OCI-LY3 (cell line): ENCODE results near the gene ELF1.
"Not testable (repeated sequence)": the region's sequence is repeated elsewhere in the genome, so short reads cannot be mapped to it uniquely, and the experiment has no call there.

Experiments
- H2AFZ ChIP-seq: fragments of 200-600, 300-600 bp; shearing (Covaris generic); 2 replicates; pipeline ENCODE4 v1.6.0; 2014; ENCODE audit warnings: antibody characterized with exemption, low read depth, low read length
- H3K27ac ChIP-seq: fragments of 200-600, 300-600 bp; sonication (generic); 2 replicates; pipeline ENCODE4 v1.5.1; 2014; ENCODE audit warnings: mild to moderate bottlenecking, low read length, moderate library complexity, mixed read lengths
- H3K27me3 ChIP-seq: fragments of 200-600, 300-600 bp; sonication (generic); 2 replicates; pipeline ENCODE4 v1.6.1; 2014; ENCODE audit warnings: low read depth, low read length, mixed read lengths
- H3K36me3 ChIP-seq: fragments of 200-600, 300-600 bp; sonication (generic); replicated peaks from 2 replicates; pipeline ENCODE3; 2014; ENCODE audit warnings: low read depth, low read length, mixed read lengths
- H3K4me1 ChIP-seq: fragments of 300-600, 200-600 bp; sonication (generic); 2 replicates; pipeline ENCODE4 v1.6.1; 2014; ENCODE audit warnings: low read length, mixed read lengths
- H3K4me2 ChIP-seq: fragments of 200-600, 300-600 bp; sonication (generic); 2 replicates; pipeline ENCODE4 v1.6.1; 2014; ENCODE audit warnings: low read length, mixed read lengths
- H3K4me3 ChIP-seq: fragments of 300-600, 200-600 bp; sonication (generic); 2 replicates; pipeline ENCODE4 v1.5.1; 2014; ENCODE audit warnings: antibody characterized with exemption, mild to moderate bottlenecking, low read length, moderate library complexity
- H3K79me2 ChIP-seq: fragments of 300-600, 200-600 bp; shearing (Covaris generic); 2 replicates; pipeline ENCODE4 v1.6.1; 2014; ENCODE audit warnings: mild to moderate bottlenecking, low read length, mixed read lengths
- H3K9ac ChIP-seq: fragments of 300-600, 200-600 bp; shearing (Covaris generic); 2 replicates; pipeline ENCODE4 v1.6.0; 2014; ENCODE audit warnings: mild to moderate bottlenecking, low read length, moderate library complexity
- H3K9me3 ChIP-seq: fragments of 200-600, 300-600 bp; shearing (Covaris generic); 2 replicates; pipeline ENCODE4 v1.6.1; 2014; ENCODE audit warnings: low read length, mixed read lengths; ENCODE audit not compliant: insufficient read depth
- H4K20me1 ChIP-seq: fragments of 200-600, 300-600 bp; sonication (generic); 2 replicates; pipeline ENCODE4 v1.6.1; 2016; ENCODE audit warnings: low read length, mixed read lengths; ENCODE audit not compliant: insufficient read depth
- CTCF ChIP-seq: fragments of 200-600, 300-600 bp; sonication (generic); IDR thresholded peaks from 2 replicates; pipeline ENCODE4 v1.5.1; 2014; ENCODE audit warnings: antibody characterized with exemption, low read length, low read depth
- EZH2phosphoT487 ChIP-seq: fragments of 200-600 bp; shearing (Covaris generic); IDR thresholded peaks from 2 replicates; pipeline ENCODE4 v1.6.1; 2018; ENCODE audit warnings: antibody characterized with exemption, mixed run types, low read depth

ELF1 gene

DNA sequence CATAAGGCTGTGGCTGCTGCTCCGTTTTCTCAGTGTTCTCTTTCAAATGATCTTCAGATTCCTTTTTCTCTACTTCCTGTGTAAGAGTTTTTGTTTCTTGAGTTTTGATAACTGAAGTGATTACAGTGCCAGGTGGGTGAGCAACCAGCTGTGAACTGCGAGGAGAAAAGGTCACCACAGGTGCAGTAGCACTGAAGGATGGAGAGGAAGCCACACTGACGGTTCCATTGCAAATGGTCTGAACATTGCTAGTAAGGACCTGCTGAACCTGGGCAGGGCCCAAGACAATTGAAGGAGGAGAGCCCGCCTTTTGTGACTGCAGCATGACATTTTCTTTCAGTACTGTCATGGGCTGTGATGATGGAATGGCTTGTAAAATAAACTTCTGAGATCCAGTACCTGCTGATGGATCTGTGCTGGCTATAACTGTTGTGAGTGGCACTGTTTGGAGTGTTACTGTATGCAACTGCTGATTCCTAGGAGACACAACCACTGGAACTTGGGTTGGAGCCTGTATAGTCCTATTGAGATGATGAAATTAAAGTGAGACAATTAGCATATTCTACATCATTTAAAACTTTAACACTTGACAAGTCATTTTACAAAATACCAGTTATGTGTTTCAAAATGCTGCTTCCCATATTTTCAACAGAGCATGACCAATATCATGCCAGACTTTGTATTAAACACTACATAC is 85.5 kb downstream of the ELF1 start:
- TF ChIP-seq EZH2phosphoT487 (no peak), CTCF (no peak)
- H3K4me2 ChIP-seq: no peak overlapping the region
- H3K4me3 ChIP-seq: no peak overlapping the region
- no peak overlapping the region for H3K27ac ChIP-seq
- H3K27me3 ChIP-seq: no peaks in the 10 kb centered on the region
- H3K36me3 ChIP-seq: peaks cover 48% of the 10 kb centered on the region
- peaks cover 6% of the 10 kb centered on the region; the same call in 1 of the 2 replicates for H3K79me2 ChIP-seq
- no peaks in the 10 kb centered on the region for H3K9me3 ChIP-seq
- peaks cover 5% of the 10 kb centered on the region; the same call in 1 of the 2 replicates for H3K4me1 ChIP-seq
- H4K20me1 ChIP-seq: peaks cover 25% of the 10 kb centered on the region
- H3K9ac ChIP-seq: no peak overlapping the region
- H2AFZ ChIP-seq: no peak overlapping the region

- no peak overlapping the region for H3K9ac ChIP-seq
- H2AFZ ChIP-seq: no peak overlapping the region
- TF ChIP-seq EZH2phosphoT487 (no peak), CTCF (no peak)
- H3K36me3 ChIP-seq: peaks cover 47% of the 10 kb centered on the region
- H4K20me1 ChIP-seq: peaks cover 25% of the 10 kb centered on the region
- peaks cover 5% of the 10 kb centered on the region; the same call in 1 of the 2 replicates for H3K4me1 ChIP-seq
- H3K9me3 ChIP-seq: no peaks in the 10 kb centered on the region
- no peak overlapping the region for H3K4me3 ChIP-seq
- no peaks in the 10 kb centered on the region for H3K27me3 ChIP-seq
- no peak overlapping the region for H3K27ac ChIP-seq
- peaks cover 6% of the 10 kb centered on the region; the same call in 1 of the 2 replicates for H3K79me2 ChIP-seq
- H3K4me2 ChIP-seq: no peak overlapping the region
Measured at GRCh38 chr13:40932252-40932651, 86.9 kb downstream of the ELF1 start.

- Histone ChIP-seq H2AFZ (no peak overlapping the region), H3K36me3 (peaks cover 47% of the 10 kb centered on the region), H3K79me2 (peaks cover 6% of the 10 kb centered on the region; the same call in 1 of the 2 replicates), H3K9me3 (no peaks in the 10 kb centered on the region), H3K4me3 (no peak overlapping the region), H3K9ac (no peak overlapping the region), H3K4me2 (no peak overlapping the region), H3K27ac (no peak overlapping the region), H4K20me1 (peaks cover 25% of the 10 kb centered on the region), H3K27me3 (no peaks in the 10 kb centered on the region), H3K4me1 (peaks cover 5% of the 10 kb centered on the region; the same call in 1 of the 2 replicates)
- TF ChIP-seq CTCF (no peak), EZH2phosphoT487 (no peak)
Measured at GRCh38 chr13:40931719-40932118, 87.4 kb downstream of the ELF1 start.

- not testable (repeated sequence) for H3K27me3 ChIP-seq, H3K79me2 ChIP-seq, H3K9ac ChIP-seq, H3K9me3 ChIP-seq, H3K4me1 ChIP-seq, H3K4me2 ChIP-seq, H2AFZ ChIP-seq, H3K4me3 ChIP-seq, H3K27ac ChIP-seq
- H4K20me1 ChIP-seq: peaks cover 13% of the 10 kb centered on the region
- H3K36me3 ChIP-seq: peaks cover 46% of the 10 kb centered on the region
Measured at GRCh38 chr13:40929883-40930282, 89.2 kb downstream of the ELF1 start.
